ENCODE data around the gene PELI2.

Gene PELI2

GRCh38 chr14:56206596-56206995 is 88.4 kb downstream of the PELI2 start:
- Histone ChIP-seq H3K9me3 (ENCODE audit: severe bottlenecking) (no peaks in the 10 kb centered on the region), H3K4me3 (ENCODE audit: severe bottlenecking) (no peak overlapping the region), H3K36me3 (ENCODE audit: low read depth) (no peaks in the 10 kb centered on the region), H3K27ac (ENCODE audit: poor library complexity, severe bottlenecking) (no peak overlapping the region), H3K4me1 (ENCODE audit: insufficient read depth, poor library complexity, severe bottlenecking) (no peaks in the 10 kb centered on the region), H3K27me3 (ENCODE audit: insufficient read depth, poor library complexity, severe bottlenecking) (peaks cover 3% of the 10 kb centered on the region)
- no peak for TF ChIP-seq CTCF (IDR thresholded peaks at IDR 0.05; ENCODE audit: poor library complexity, severe bottlenecking)
- no peak for ATAC-seq (ENCODE audit: low read depth)
- DNase-seq (ENCODE audit: low spot score) = no peak

GRCh38 chr14:56207626-56208292 is 89.5 kb downstream of the PELI2 start:
- H3K36me3 ChIP-seq (ENCODE audit: low read depth) = no peaks in the 10 kb centered on the region
- H3K4me1 ChIP-seq (ENCODE audit: insufficient read depth, poor library complexity, severe bottlenecking) = no peaks in the 10 kb centered on the region
- H3K4me3 ChIP-seq (ENCODE audit: severe bottlenecking) = no peak overlapping the region
- no peak for TF ChIP-seq CTCF (IDR thresholded peaks at IDR 0.05; ENCODE audit: poor library complexity, severe bottlenecking)
- H3K27ac ChIP-seq (ENCODE audit: poor library complexity, severe bottlenecking) = no peak overlapping the region
- DNase-seq (ENCODE audit: low spot score) (no peak), ATAC-seq (ENCODE audit: low read depth) (peak; percentile 33; the same call in 1 of the 3 replicates)
- H3K9me3 ChIP-seq (ENCODE audit: severe bottlenecking) = no peaks in the 10 kb centered on the region
- H3K27me3 ChIP-seq (ENCODE audit: insufficient read depth, poor library complexity, severe bottlenecking) = peaks cover 3% of the 10 kb centered on the region

GRCh38 chr14:56208520-56208919 is 90.3 kb downstream of the PELI2 start:
- DNase-seq (ENCODE audit: low spot score) = no peak
- no peak overlapping the region for H3K4me3 ChIP-seq (ENCODE audit: severe bottlenecking)
- TF ChIP-seq CTCF (IDR thresholded peaks at IDR 0.05; ENCODE audit: poor library complexity, severe bottlenecking) = no peak
- peaks cover 3% of the 10 kb centered on the region for H3K27me3 ChIP-seq (ENCODE audit: insufficient read depth, poor library complexity, severe bottlenecking)
- H3K36me3 ChIP-seq (ENCODE audit: low read depth) = no peaks in the 10 kb centered on the region
- H3K4me1 ChIP-seq (ENCODE audit: insufficient read depth, poor library complexity, severe bottlenecking) = no peaks in the 10 kb centered on the region
- no peak for ATAC-seq (ENCODE audit: low read depth)
- no peaks in the 10 kb centered on the region for H3K9me3 ChIP-seq (ENCODE audit: severe bottlenecking)
- no peak overlapping the region for H3K27ac ChIP-seq (ENCODE audit: poor library complexity, severe bottlenecking)

- Histone ChIP-seq H3K36me3 (ENCODE audit: low read depth) (no peaks in the 10 kb centered on the region), H3K27ac (ENCODE audit: poor library complexity, severe bottlenecking) (no peak overlapping the region), H3K4me3 (ENCODE audit: severe bottlenecking) (no peak overlapping the region), H3K4me1 (ENCODE audit: insufficient read depth, poor library complexity, severe bottlenecking) (no peaks in the 10 kb centered on the region), H3K9me3 (ENCODE audit: severe bottlenecking) (no peaks in the 10 kb centered on the region), H3K27me3 (ENCODE audit: insufficient read depth, poor library complexity, severe bottlenecking) (peaks cover 3% of the 10 kb centered on the region)
- DNase-seq (ENCODE audit: low spot score) = no peak
- no peak for TF ChIP-seq CTCF (IDR thresholded peaks at IDR 0.05; ENCODE audit: poor library complexity, severe bottlenecking)
- ATAC-seq (ENCODE audit: low read depth) = no peak
Observed at GRCh38 chr14:56210571-56210970, 92.4 kb downstream of the PELI2 start.

GRCh38 chr14:56211084-56211483 is 92.9 kb downstream of the PELI2 start:
- H3K27ac ChIP-seq (ENCODE audit: poor library complexity, severe bottlenecking) = no peak overlapping the region
- ATAC-seq (ENCODE audit: low read depth) (no peak), DNase-seq (ENCODE audit: low spot score) (no peak)
- peaks cover 3% of the 10 kb centered on the region for H3K27me3 ChIP-seq (ENCODE audit: insufficient read depth, poor library complexity, severe bottlenecking)
- no peaks in the 10 kb centered on the region for H3K4me1 ChIP-seq (ENCODE audit: insufficient read depth, poor library complexity, severe bottlenecking)
- H3K36me3 ChIP-seq (ENCODE audit: low read depth) = no peaks in the 10 kb centered on the region
- TF ChIP-seq CTCF (IDR thresholded peaks at IDR 0.05; ENCODE audit: poor library complexity, severe bottlenecking) = no peak
- H3K9me3 ChIP-seq (ENCODE audit: severe bottlenecking) = no peaks in the 10 kb centered on the region
- no peak overlapping the region for H3K4me3 ChIP-seq (ENCODE audit: severe bottlenecking)

Data from RWPE2 (cell line).